ENCODE data around the gene STK38L. TPM values are rescaled to one million over a fixed set of nuclear protein-coding genes. Genes with fewer than 3 reads are reported as not detected.

The STK38L gene
- polyA plus RNA-seq, 2 of the 4 experiments (the other 2 are of a cell fraction): 17.3 to 32.2 TPM

DNA sequence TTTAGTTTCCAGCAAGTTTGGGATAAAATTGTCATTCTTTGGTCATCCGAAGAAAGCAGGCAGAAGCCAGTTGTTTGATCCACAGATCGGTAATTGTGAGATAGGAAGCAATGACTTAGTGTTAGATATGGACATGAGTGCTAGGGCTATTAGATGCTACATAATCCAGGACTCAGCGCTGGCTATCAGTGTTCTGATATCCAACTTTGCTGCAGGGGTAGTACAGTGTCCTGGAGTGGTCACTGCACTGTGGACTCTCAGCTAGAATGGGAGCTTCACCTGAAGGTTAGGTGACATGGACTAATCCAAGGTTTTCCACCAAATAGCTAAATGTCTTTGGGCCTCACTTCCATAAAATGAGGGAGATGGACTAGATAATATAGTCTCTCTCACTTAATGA is 39.9 kb downstream of the STK38L start:
- Histone ChIP-seq H3K4me3 (no peak overlapping the region), H3K9me3 (no peaks in the 10 kb centered on the region), H3K27ac (no peak overlapping the region), H3K4me1 (peaks cover 16% of the 10 kb centered on the region), H3K4me2 (peak overlapping the region; percentile 35; the same call in 1 of the 3 replicates)
- FAIRE-seq (no peak), DNase-seq (ENCODE audit: low read depth in 1 of 2, low spot score in 1 of 2) (no peak), ATAC-seq (peak in 1 of 2 experiments; percentile 29; a peak in 1 of 6 replicates)
- 93% methylated on average over 3 of the region's 3 CpGs for WGBS (ENCODE audit: missing lambda C conversion rate)
- TF ChIP-seq KDM1A (IDR thresholded peaks at IDR 0.05; ENCODE audit: low read depth): no peak
- TF ChIP-seq NR3C1 (IDR thresholded peaks at IDR 0.05): no peak
- no peak for TF ChIP-seq HOXB13 (CRISPR knock-in tag; IDR thresholded peaks at IDR 0.05; ENCODE audit: low read depth)
- no peak for TF ChIP-seq NPAS2 (CRISPR knock-in tag; IDR thresholded peaks at IDR 0.05; ENCODE audit: borderline replicate concordance)
- TF ChIP-seq RAD21 (conservative IDR thresholded peaks at IDR 0.05 in 1 of 2, IDR thresholded peaks at IDR 0.05 in 1 of 2): no peak
- no peak for TF ChIP-seq MAZ (IDR thresholded peaks at IDR 0.05; ENCODE audit: borderline replicate concordance, low read depth, low read length)
- no peak for TF ChIP-seq FOSB (CRISPR knock-in tag; IDR thresholded peaks at IDR 0.05)
- no peak for TF ChIP-seq ZFP36 (IDR thresholded peaks at IDR 0.05; ENCODE audit: borderline replicate concordance, partially characterized antibody)
- TF ChIP-seq CBX8 (IDR thresholded peaks at IDR 0.05): no peak
- ChIA-PET CTCF (interaction anchor here (0.9 kb wide), 1 partner anchor 40 kb away, joined by 3 read pairs; the partner anchor contains the start of gene STK38L), POLR2A (no interaction called here)

DNA sequence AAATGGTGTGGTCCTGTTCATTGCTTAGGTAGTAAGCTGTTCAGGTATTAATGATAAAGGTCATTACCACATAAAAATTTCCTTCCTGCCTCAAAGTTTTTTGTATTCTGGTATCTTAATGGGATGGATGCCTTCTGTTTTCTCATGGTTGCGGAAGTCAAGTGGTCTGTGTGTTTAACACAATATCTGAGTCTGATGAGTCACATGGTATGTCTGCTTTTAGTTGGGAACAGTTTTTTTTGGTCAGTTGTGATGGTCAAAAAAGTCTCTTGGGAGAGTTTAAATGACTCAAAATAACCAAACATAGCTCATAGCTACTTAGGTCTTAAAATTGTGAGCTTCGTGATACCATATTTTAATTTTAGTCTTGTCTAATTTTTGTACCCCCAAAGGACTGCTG is 40.7 kb downstream of the STK38L start:
- no peak overlapping the region for H3K4me3 ChIP-seq
- TF ChIP-seq FOSL2 (IDR thresholded peaks at IDR 0.05) (no peak), FOSL2 (CRISPR knock-in tag; IDR thresholded peaks at IDR 0.05) (peak; percentile 23; the same call in 1 of the 2 replicates), JUN (IDR thresholded peaks at IDR 0.05) (no peak)
- no peak for FAIRE-seq
- ATAC-seq: peak in 1 of 2 experiments; percentile 53; a peak in 3 of 6 replicates
- DNase-seq (ENCODE audit: low read depth in 1 of 2, low spot score in 1 of 2): peak in 1 of 2 experiments; percentile 21
- H3K4me1 ChIP-seq: peaks cover 16% of the 10 kb centered on the region
- H3K27ac ChIP-seq: no peak overlapping the region
- peak overlapping the region; percentile 35 for H3K4me2 ChIP-seq
- CTCF ChIA-PET: interaction anchor here (0.7 to 1.8 kb wide), 4 partner anchors 17 to 142 kb away, joined by 3 to 4 read pairs (median 3); partner anchors contain the start of gene STK38L
- POLR2A ChIA-PET: interaction anchor here (0.9 kb wide), 1 partner anchor 41 kb away, joined by 3 read pairs; the partner anchor contains the start of gene STK38L
- WGBS (ENCODE audit: missing lambda C conversion rate): 81% methylated on average over 2 of the region's 2 CpGs
- no peaks in the 10 kb centered on the region for H3K9me3 ChIP-seq

DNA sequence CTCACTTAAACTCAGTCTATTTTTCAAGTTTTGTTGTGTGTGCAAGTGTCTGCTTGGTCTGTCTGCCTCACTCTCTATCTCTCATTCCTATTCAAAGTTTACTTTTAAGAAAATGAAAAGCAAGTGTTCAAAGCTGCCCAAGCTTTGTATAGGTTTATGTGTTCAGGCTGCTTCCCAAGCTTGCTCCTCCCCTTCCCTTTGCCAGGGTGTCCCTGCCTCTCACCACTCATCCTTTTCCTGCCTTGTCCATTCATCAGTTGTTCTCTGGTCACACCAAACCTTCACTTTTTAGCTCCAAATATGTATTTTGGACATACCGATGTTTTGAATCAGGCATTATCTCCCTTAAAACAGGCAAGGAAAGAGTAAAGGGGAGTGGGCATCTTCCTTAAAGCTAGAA is 41.3 kb downstream of the STK38L start:
- TF ChIP-seq KDM5A (IDR thresholded peaks at IDR 0.05): no peak
- TF ChIP-seq NPAS2 (CRISPR knock-in tag; IDR thresholded peaks at IDR 0.05; ENCODE audit: borderline replicate concordance): no peak
- no peak for TF ChIP-seq FOSL2 (IDR thresholded peaks at IDR 0.05)
- TF ChIP-seq FOSL2 (CRISPR knock-in tag; IDR thresholded peaks at IDR 0.05): no peak
- no peak for TF ChIP-seq CHD2 (IDR thresholded peaks at IDR 0.05; ENCODE audit: low read length, partially characterized antibody)
- no peak for TF ChIP-seq FOXS1 (CRISPR knock-in tag; IDR thresholded peaks at IDR 0.05)
- TF ChIP-seq HDAC2 (IDR thresholded peaks at IDR 0.05): no peak
- TF ChIP-seq, protein P1, sequence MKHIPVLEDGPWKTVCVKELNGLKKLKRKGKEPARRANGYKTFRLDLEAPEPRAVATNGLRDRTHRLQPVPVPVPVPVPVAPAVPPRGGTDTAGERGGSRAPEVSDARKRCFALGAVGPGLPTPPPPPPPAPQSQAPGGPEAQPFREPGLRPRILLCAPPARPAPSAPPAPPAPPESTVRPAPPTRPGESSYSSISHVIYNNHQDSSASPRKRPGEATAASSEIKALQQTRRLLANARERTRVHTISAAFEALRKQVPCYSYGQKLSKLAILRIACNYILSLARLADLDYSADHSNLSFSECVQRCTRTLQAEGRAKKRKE (CRISPR knock-in tag; IDR thresholded peaks at IDR 0.05; ENCODE audit: low read depth): no peak
- CTCF ChIA-PET: interaction anchor here (0.7 to 1.8 kb wide), 4 partner anchors 16 to 269 kb away, joined by 3 to 4 read pairs (median 3); no protein-coding TSS in a partner anchor
- H3K27ac ChIP-seq: no peak overlapping the region
- peak overlapping the region; percentile 35; the same call in 2 of the 3 replicates for H3K4me2 ChIP-seq
- 88% methylated on average over 1 of the region's 1 CpG for WGBS (ENCODE audit: missing lambda C conversion rate)
- POLR2A ChIA-PET: interaction anchor here (0.9 kb wide), 2 partner anchors 20 to 41 kb away, joined by 3 read pairs; partner anchors contain the start of gene STK38L
- FAIRE-seq (no peak), DNase-seq (ENCODE audit: low read depth in 1 of 2, low spot score in 1 of 2) (no peak), ATAC-seq (peak in 1 of 2 experiments; percentile 63; a peak in 2 of 6 replicates)
- no peaks in the 10 kb centered on the region for H3K9me3 ChIP-seq
- no peak overlapping the region for H3K4me3 ChIP-seq
- H3K4me1 ChIP-seq: peaks cover 16% of the 10 kb centered on the region

DNA sequence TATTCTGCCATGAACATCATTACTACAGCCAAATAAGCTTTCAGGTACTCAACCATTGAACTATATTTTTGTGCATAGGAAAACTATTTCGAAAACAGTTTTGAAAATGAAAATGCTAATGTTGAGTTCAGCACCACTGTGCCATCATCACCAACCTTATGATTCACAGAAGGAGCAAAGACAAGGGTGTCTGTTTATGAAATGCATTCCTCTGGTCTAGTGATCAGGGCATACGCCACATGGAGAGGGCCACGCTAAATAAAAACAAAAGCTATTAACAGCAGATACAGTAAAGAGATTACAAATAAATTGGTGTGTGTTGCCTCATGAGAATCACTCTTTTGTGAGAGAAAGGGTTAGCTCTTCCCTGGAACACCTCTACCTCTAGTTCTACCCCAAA is 45.3 kb downstream of the STK38L start:
- H3K9me3 ChIP-seq: no peaks in the 10 kb centered on the region
- WGBS (ENCODE audit: missing lambda C conversion rate): 89% methylated on average over 3 of the region's 3 CpGs
- ChIA-PET CTCF (interaction anchor here (0.8 to 1.3 kb wide), 2 partner anchors 20 to 274 kb away, joined by 3 read pairs; no protein-coding TSS in a partner anchor), POLR2A (no interaction called here)
- peaks cover 13% of the 10 kb centered on the region for H3K4me1 ChIP-seq
- ATAC-seq (no peak), FAIRE-seq (no peak), DNase-seq (ENCODE audit: low read depth in 1 of 2, low spot score in 1 of 2) (no peak)
- no peak overlapping the region for H3K27ac ChIP-seq
- H3K4me3 ChIP-seq: no peak overlapping the region
- TF ChIP-seq JUN (IDR thresholded peaks at IDR 0.05): no peak
- TF ChIP-seq, protein P2, sequence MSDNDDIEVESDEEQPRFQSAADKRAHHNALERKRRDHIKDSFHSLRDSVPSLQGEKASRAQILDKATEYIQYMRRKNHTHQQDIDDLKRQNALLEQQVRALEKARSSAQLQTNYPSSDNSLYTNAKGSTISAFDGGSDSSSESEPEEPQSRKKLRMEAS (IDR thresholded peaks at IDR 0.05): no peak
- TF ChIP-seq BHLHE40 (IDR thresholded peaks at IDR 0.05; ENCODE audit: low read depth, low read length): no peak
- TF ChIP-seq, protein P3, sequence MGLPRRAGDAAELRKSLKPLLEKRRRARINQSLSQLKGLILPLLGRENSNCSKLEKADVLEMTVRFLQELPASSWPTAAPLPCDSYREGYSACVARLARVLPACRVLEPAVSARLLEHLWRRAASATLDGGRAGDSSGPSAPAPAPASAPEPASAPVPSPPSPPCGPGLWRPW (IDR thresholded peaks at IDR 0.05): no peak
- TF ChIP-seq, protein P4, sequence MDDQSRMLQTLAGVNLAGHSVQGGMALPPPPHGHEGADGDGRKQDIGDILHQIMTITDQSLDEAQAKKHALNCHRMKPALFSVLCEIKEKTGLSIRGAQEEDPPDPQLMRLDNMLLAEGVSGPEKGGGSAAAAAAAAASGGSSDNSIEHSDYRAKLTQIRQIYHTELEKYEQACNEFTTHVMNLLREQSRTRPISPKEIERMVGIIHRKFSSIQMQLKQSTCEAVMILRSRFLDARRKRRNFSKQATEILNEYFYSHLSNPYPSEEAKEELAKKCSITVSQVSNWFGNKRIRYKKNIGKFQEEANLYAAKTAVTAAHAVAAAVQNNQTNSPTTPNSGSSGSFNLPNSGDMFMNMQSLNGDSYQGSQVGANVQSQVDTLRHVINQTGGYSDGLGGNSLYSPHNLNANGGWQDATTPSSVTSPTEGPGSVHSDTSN (IDR thresholded peaks at IDR 0.05): no peak
- TF ChIP-seq ESRRA (IDR thresholded peaks at IDR 0.05; ENCODE audit: borderline replicate concordance, low read length): no peak
- TF ChIP-seq RARB (CRISPR knock-in tag; IDR thresholded peaks at IDR 0.05): no peak
- TF ChIP-seq, protein P5, sequence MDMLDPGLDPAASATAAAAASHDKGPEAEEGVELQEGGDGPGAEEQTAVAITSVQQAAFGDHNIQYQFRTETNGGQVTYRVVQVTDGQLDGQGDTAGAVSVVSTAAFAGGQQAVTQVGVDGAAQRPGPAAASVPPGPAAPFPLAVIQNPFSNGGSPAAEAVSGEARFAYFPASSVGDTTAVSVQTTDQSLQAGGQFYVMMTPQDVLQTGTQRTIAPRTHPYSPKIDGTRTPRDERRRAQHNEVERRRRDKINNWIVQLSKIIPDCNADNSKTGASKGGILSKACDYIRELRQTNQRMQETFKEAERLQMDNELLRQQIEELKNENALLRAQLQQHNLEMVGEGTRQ (IDR thresholded peaks at IDR 0.05): no peak
- TF ChIP-seq TP53 (CRISPR knock-in tag; IDR thresholded peaks at IDR 0.05): no peak
- no peak for TF ChIP-seq NR3C1 (IDR thresholded peaks at IDR 0.05)
- no peak for TF ChIP-seq PHF8 (IDR thresholded peaks at IDR 0.05; ENCODE audit: borderline replicate concordance, low read depth)
- H3K4me2 ChIP-seq: no peak overlapping the region

Data from A549 (cell line).